HG02610 (cell line): Measurements from ENCODE around the gene TCF4.
"Not testable (repeated sequence)": the region's sequence is repeated elsewhere in the genome, so short reads cannot be mapped to it uniquely, and the experiment has no call there.

ENCODE experiments used
- ATAC-seq: cut with Tn5 transposase; IDR thresholded peaks from one replicate; pipeline ENCODE4 v1.9.1; 2021; ENCODE audit warnings: mild to moderate bottlenecking, moderate library complexity; ENCODE audit not compliant: unreplicated experiment

The TCF4 gene

DNA sequence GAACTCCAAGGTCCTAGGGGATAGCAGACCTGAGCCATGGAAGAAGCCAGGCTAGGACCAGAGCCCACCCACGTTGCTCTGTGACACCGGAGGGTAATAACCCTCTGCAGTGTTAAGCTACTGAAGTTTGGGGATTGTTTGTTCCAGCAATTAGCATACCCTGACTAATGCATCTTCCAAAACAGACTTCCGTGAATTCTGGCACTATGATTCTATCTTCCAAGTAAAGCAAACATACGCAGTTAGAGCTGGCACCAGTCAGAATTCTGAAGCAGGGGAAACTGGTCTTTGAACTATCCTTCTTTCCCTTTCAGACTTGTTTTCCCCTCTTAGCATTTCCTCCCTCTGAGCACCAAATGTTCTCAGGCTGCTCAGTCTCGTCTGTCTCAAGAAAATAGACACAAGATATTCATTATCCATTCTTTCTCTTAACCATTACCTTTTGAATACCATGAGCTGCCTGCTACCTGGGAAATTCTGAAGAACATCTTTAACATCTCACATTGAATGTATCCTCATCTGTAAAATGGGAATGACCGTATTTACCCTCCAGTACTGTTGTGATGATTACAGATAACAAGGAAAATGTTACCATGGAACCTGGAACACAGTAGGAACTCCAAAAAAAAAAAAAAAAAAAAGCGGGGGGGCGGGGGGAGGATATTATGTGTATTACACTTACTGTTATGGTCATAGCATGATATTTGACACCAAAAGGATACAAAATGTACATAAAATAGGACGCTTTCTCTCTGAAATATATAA is 108.2 kb downstream of the TCF4 start:
- no peak for ATAC-seq

GRCh38 chr18:55477860-55478581 is 110.0 kb downstream of the TCF4 start:
- ATAC-seq, result peak; percentile 22

DNA sequence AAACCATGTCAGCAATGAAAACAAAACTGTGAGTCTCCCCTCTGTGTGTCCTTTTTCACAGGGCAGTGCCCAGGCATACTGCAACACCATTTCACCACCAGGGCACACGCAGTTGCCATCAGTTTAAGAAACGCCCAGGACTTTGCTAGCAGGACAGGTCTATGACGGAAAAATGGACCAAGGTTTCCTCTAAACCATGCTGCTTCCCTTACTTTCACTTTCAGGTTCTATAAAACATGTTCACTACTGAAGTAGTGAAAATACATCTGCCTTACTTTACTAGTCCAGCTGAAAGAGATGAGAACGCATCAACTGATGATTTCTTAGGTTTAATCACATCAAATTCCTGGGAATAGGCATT is 110.5 kb downstream of the TCF4 start:
- peak; percentile 95 for ATAC-seq

DNA sequence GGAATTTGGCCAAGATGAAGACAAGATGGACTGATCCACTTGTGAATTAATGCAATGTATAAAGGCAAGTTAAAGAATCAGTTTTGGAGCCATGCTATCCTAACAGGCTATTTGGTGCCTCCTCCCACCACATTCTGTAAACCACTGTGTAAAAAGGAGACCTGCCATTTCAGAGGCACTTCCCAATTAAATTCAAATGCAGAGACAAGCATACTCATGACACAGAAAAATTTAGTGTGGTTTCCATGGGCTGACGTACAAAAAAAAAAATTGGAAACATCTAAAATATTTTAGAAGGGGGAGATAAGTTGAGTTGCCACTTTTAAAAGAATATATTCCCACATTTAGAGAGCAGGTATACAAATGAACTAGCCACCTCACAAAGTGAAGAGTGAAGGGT is 112.1 kb downstream of the TCF4 start:
- ATAC-seq, result no peak

DNA sequence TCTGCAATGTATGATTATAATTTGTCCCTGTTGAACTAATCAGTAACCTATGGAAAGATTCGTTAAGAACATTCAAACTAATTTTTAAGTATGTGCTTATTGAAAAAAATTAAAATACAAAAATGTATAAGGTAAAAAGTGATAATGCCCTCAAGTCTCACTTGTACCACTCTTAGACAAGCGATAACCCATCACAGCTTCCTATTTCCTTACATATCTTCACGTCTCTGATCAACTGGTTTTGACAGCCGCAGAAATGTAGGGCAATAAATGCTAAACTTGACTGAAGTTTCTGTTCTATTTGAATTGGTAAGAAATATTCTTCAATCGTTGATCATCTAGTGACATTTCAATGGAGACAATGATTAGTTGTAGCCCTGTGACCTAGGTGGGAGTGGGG is 112.5 kb downstream of the TCF4 start:
- no peak for ATAC-seq

- no peak for ATAC-seq
Measured at GRCh38 chr18:55473560-55473959, 114.4 kb downstream of the TCF4 start.

DNA sequence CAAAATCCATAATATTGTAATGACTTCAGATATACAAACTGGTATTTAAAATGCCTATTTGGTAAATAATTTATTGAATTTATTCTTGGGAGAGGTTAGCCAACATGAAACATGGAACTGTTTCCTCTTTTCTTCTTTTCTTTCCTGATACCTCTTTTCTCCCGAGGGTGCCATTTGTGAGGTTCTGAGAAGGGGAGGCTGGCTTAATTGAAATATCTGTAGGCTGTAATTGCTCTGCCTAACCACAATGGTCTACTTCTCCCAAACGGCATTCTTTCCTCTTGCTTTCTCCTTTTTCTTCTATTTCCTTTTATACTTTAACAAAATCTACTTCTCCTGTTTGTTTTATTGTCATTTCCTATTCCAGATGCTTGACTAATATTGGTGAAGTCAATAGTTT is 114.9 kb downstream of the TCF4 start:
- no peak for ATAC-seq

- no peak for ATAC-seq
Measured at GRCh38 chr18:55470826-55471225, 117.2 kb downstream of the TCF4 start.

DNA sequence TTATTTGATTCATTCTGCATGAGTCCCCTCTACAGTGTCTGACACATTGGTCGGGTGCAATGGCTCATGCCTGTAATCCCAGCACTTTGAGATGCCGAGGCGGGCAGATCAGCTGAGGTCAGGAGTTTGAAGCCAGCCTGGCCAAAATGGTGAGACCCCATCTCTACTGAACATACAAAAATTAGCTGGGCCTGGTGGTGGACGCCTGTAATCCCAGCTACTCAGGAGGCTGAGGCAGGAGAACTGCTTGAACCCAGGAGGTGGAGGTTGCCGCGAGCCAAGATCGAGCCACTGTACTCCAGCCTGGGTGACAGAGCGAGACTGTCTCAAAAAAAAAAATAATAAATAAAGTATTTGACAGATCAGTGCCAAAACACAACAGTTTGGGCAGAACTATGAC is 118.9 kb downstream of the TCF4 start:
- ATAC-seq, result not testable (repeated sequence)

GRCh38 chr18:55466789-55467188 is 121.2 kb downstream of the TCF4 start:
- ATAC-seq, result no peak

- ATAC-seq, result no peak
Measured at GRCh38 chr18:55465313-55465712, 122.7 kb downstream of the TCF4 start.

DNA sequence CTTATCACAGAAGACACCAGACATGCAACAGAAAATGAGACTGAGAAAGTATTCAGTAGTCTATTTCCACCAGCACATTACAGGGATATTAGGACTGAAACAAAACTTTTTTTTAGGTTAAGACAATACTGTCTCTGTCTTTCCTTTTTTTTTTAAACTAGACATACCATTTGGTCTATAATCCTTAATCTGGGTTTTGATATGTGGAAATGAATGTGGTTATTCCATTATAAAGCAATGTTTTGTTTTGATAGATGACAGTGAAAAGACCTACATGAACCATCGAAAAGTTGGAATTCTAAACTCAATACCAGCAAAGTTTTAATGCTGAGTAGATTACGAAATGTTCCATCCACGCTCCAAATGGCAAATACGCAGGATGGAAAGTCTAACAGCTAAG is 123.4 kb downstream of the TCF4 start:
- no peak for ATAC-seq

- no peak for ATAC-seq
Measured at GRCh38 chr18:55462652-55463051, 125.3 kb downstream of the TCF4 start.

DNA sequence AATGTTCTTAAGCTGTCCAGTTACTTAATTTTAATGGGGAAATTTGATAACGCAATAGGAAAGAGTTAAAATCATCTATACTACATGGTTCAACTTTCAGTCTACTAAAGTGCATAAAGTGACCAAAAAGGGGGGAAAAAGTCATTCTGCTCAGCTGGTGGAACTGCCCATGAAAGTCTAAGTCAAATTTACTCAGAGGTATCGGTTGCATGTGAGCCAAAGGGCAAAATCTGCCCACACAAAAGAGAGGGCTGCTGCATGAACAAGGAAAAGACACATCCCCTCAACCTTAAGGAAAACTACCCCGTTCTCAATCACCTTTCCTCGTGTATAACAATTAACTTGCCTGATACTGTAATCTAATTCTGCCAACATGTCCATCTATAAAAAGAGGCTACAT is 126.1 kb downstream of the TCF4 start:
- no peak for ATAC-seq

- ATAC-seq, result no peak
Measured at GRCh38 chr18:55458456-55459203, 129.4 kb downstream of the TCF4 start.

DNA sequence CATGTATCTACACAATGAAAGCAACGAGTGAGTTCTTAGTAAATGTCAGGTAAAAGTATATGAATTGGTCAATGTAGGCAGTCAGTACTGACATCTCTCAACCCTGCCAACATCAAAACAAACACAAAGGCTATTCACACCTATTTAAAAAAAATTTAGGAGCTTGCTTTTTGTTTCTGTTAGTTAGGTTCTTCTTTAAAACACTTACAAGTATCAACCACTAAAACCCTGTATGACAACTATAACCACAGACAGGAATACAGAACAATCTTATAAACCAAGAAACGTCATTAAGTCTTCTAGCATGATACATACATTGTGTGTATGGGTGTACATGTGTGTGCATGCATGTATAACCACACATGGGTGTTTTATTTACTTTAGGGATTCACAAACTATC is 131.0 kb downstream of the TCF4 start:
- no peak for ATAC-seq

GRCh38 chr18:55455938-55456337 is 132.1 kb downstream of the TCF4 start:
- ATAC-seq, result no peak

DNA sequence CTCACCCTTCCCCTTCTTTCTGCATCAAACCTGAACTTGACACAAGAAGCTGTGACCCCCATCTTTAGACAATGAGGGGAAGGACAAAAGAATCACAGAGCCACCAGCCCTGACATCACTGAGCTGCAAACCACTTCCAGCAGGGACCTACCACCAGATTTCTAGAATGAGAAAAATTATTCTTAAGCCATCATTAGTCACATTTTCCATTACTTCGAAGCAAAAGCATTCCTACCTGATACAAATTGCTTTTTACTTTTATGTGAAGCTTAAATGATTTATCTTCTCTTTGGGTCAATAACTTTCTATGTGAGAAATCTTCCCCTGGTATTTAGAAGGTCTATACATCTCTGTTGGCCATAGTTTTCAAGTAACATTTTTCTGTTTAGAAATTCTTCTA is 134.8 kb downstream of the TCF4 start:
- no peak for ATAC-seq

GRCh38 chr18:55452123-55452611 is 135.8 kb downstream of the TCF4 start:
- no peak for ATAC-seq

- ATAC-seq, result no peak
Measured at GRCh38 chr18:55449412-55450140, 138.4 kb downstream of the TCF4 start.

- ATAC-seq, result no peak
Measured at GRCh38 chr18:55448420-55448819, 139.6 kb downstream of the TCF4 start.
